Upper lobe of left lung (tissue), 6 donors: ENCODE measurements around the gene PNPLA5. TPM values are rescaled to one million over a fixed set of nuclear protein-coding genes. Genes with fewer than 3 reads are reported as not detected.

ENCODE experiments used
- ATAC-seq, 2 donors: fragments of 200-7000 bp; cut with Tn5 transposase; one replicate each; pipeline ENCODE4 v1.9.1; 2022; ENCODE audit warnings: mild to moderate bottlenecking in 2 of 2, moderate library complexity in 2 of 2; ENCODE audit not compliant: low FRiP score in 2 of 2
- DNase-seq, 2 donors: peaks; one replicate each; pipeline ENCODE4 v3.0.0-alpha.2; 2019 to 2020
- H3K27ac ChIP-seq, 4 donors: fragments of 200-600 bp; sonication (generic); one replicate each; pipeline ENCODE4 v1.5.1; 2016 to 2019
- H3K27me3 ChIP-seq, 4 donors: fragments of 200-600 bp; sonication (generic); one replicate each; pipeline ENCODE4 v1.5.1; 2017 to 2019
- H3K36me3 ChIP-seq, 4 donors: fragments of 200-600 bp; sonication (generic); one replicate each; pipeline ENCODE4 v1.5.1; 2016 to 2019
- H3K4me1 ChIP-seq, 4 donors: fragments of 200-600 bp; sonication (generic); one replicate each; pipeline ENCODE4 v1.5.1; 2018 to 2019
- H3K4me3 ChIP-seq, 4 donors: fragments of 200-600 bp; sonication (generic); one replicate each; pipeline ENCODE4 v1.5.1; 2017 to 2019; ENCODE audit warnings: mild to moderate bottlenecking in 2 of 4, moderate library complexity in 1 of 4
- H3K9me3 ChIP-seq, 4 donors: fragments of 200-600 bp; sonication (generic); one replicate each; pipeline ENCODE4 v1.5.1; 2018 to 2019
- CTCF ChIP-seq, 6 experiments: fragments of 450-650 bp in 4 of 6; fragments of 200-600 bp in 2 of 6; sonication (generic) in 2 of 6; IDR thresholded peaks; one replicate each; pipeline ENCODE4 v1.5.1; 2016 to 2019; ENCODE audit warnings: antibody characterized with exemption in 6 of 6
- EP300 ChIP-seq, 4 donors: sonication (generic); formaldehyde crosslinking; IDR thresholded peaks; one replicate each; pipeline ENCODE4 v1.5.1; 2017; ENCODE audit warnings: antibody characterized with exemption in 4 of 4, control low read depth in 2 of 4
- POLR2A ChIP-seq, 4 donors: fragments of 450-650 bp; IDR thresholded peaks; one replicate each; pipeline ENCODE4 v1.5.1; 2016 to 2017; ENCODE audit warnings: antibody characterized with exemption in 4 of 4, mild to moderate bottlenecking in 2 of 4
- POLR2AphosphoS5 ChIP-seq, 2 donors: sonication (generic); formaldehyde crosslinking; IDR thresholded peaks; one replicate each; pipeline ENCODE4 v1.5.1; 2017; ENCODE audit warnings: antibody characterized with exemption in 2 of 2
- WGBS, 2 donors: methylation state at CpG; one replicate each; pipeline ENCODE4 v1.1.5; 2017 to 2018; 5-methylcytosine and 5-hydroxymethylcytosine counted together
- total RNA-seq, 6 donors: library from RNA; depleted of rRNA in 4 of 6; stranded (reverse); fragments of >200 nt in 4 of 6; gene quantifications; one replicate each; pipeline versions ENCODE4 v1.1.0 to v1.2.1, GENCODE V29; 2016 to 2021
- donor health status: DM: no; HTN: no; CAD: no; lungs with moderate emphysema.
- donor health status: DM: no; HTN: yes; CAD: no; lungs with severe emphysema.

Gene PNPLA5
- total RNA-seq, 6 donors from 2014 or later, result not detected

- H3K36me3 ChIP-seq, result no peaks in the 10 kb centered on the region
- H3K4me3 ChIP-seq, result no peak overlapping the region
- WGBS, 2 donors, result 88 to 90% methylated on average over 4 to 11 of the region's 11 CpGs
- peaks cover 0 to 6% (median 0%) of the 10 kb centered on the region in 4 donors for H3K9me3 ChIP-seq
- peaks cover 0 to 18% (median 7%) of the 10 kb centered on the region in 4 donors for H3K27me3 ChIP-seq
- DNase-seq (no peak), ATAC-seq (no peak)
- no peak for TF ChIP-seq POLR2AphosphoS5 (IDR thresholded peaks at IDR 0.05)
- TF ChIP-seq CTCF (IDR thresholded peaks at IDR 0.05), result no peak
- TF ChIP-seq POLR2A (IDR thresholded peaks at IDR 0.05), result no peak
- TF ChIP-seq EP300 (IDR thresholded peaks at IDR 0.05), result no peak
- peaks cover 0 to 14% (median 0%) of the 10 kb centered on the region in 4 donors for H3K4me1 ChIP-seq
- no peak overlapping the region for H3K27ac ChIP-seq
These were observed 31.7 kb downstream of the PNPLA5 start for GRCh38 chr22:43860126-43860525.

GRCh38 chr22:43859621-43860020 lies 32.2 kb downstream of the PNPLA5 start:
- no peak overlapping the region for H3K4me3 ChIP-seq
- H3K27ac ChIP-seq, result no peak overlapping the region
- H3K27me3 ChIP-seq, result peaks cover 0 to 18% (median 7%) of the 10 kb centered on the region in 4 donors
- WGBS, 2 donors, result 81 to 87% methylated on average over 14 of the region's 14 CpGs
- no peaks in the 10 kb centered on the region for H3K36me3 ChIP-seq
- no peak for ATAC-seq
- no peak for DNase-seq
- TF ChIP-seq EP300 (IDR thresholded peaks at IDR 0.05), result no peak
- TF ChIP-seq POLR2AphosphoS5 (IDR thresholded peaks at IDR 0.05), result no peak
- TF ChIP-seq CTCF (IDR thresholded peaks at IDR 0.05), result no peak
- TF ChIP-seq POLR2A (IDR thresholded peaks at IDR 0.05), result no peak
- peaks cover 0 to 14% (median 0%) of the 10 kb centered on the region in 4 donors for H3K4me1 ChIP-seq
- peaks cover 0 to 6% (median 0%) of the 10 kb centered on the region in 4 donors for H3K9me3 ChIP-seq

- 74 to 90% methylated on average over 7 of the region's 7 CpGs for WGBS, 2 donors
- no peak for TF ChIP-seq POLR2A (IDR thresholded peaks at IDR 0.05)
- no peak for TF ChIP-seq CTCF (IDR thresholded peaks at IDR 0.05)
- TF ChIP-seq POLR2AphosphoS5 (IDR thresholded peaks at IDR 0.05), result no peak
- no peak for TF ChIP-seq EP300 (IDR thresholded peaks at IDR 0.05)
- no peak overlapping the region for H3K27ac ChIP-seq
- H3K27me3 ChIP-seq, result peaks cover 0 to 18% (median 7%) of the 10 kb centered on the region in 4 donors
- peaks cover 0 to 6% (median 0%) of the 10 kb centered on the region in 4 donors for H3K9me3 ChIP-seq
- H3K4me3 ChIP-seq, result no peak overlapping the region
- ATAC-seq (no peak), DNase-seq (no peak)
- no peaks in the 10 kb centered on the region for H3K36me3 ChIP-seq
- peaks cover 0 to 14% (median 0%) of the 10 kb centered on the region in 4 donors for H3K4me1 ChIP-seq
These were observed 32.6 kb downstream of the PNPLA5 start for GRCh38 chr22:43859176-43859575.

- Histone ChIP-seq H3K36me3 (no peaks in the 10 kb centered on the region), H3K27ac (no peak overlapping the region), H3K9me3 (peaks cover 0 to 6% (median 0%) of the 10 kb centered on the region in 4 donors), H3K4me3 (no peak overlapping the region), H3K4me1 (peaks cover 0 to 14% (median 0%) of the 10 kb centered on the region in 4 donors), H3K27me3 (peaks cover 0 to 18% (median 7%) of the 10 kb centered on the region in 4 donors)
- no peak for DNase-seq
- no peak for ATAC-seq
- 61 to 66% methylated on average over 11 of the region's 11 CpGs for WGBS, 2 donors
- no peak for TF ChIP-seq EP300 (IDR thresholded peaks at IDR 0.05)
- no peak for TF ChIP-seq POLR2A (IDR thresholded peaks at IDR 0.05)
- TF ChIP-seq POLR2AphosphoS5 (IDR thresholded peaks at IDR 0.05), result no peak
- TF ChIP-seq CTCF (IDR thresholded peaks at IDR 0.05), result no peak
These were observed 33.5 kb downstream of the PNPLA5 start for GRCh38 chr22:43858156-43858895.
